ENCODE data around the gene TBC1D22A.
A peak's percentile ranks its signal among the peaks of the same experiment; 100 is the strongest.
"Not testable (repeated sequence)": the region's sequence is repeated elsewhere in the genome, so short reads cannot be mapped to it uniquely, and the experiment has no call there.

TBC1D22A gene

DNA sequence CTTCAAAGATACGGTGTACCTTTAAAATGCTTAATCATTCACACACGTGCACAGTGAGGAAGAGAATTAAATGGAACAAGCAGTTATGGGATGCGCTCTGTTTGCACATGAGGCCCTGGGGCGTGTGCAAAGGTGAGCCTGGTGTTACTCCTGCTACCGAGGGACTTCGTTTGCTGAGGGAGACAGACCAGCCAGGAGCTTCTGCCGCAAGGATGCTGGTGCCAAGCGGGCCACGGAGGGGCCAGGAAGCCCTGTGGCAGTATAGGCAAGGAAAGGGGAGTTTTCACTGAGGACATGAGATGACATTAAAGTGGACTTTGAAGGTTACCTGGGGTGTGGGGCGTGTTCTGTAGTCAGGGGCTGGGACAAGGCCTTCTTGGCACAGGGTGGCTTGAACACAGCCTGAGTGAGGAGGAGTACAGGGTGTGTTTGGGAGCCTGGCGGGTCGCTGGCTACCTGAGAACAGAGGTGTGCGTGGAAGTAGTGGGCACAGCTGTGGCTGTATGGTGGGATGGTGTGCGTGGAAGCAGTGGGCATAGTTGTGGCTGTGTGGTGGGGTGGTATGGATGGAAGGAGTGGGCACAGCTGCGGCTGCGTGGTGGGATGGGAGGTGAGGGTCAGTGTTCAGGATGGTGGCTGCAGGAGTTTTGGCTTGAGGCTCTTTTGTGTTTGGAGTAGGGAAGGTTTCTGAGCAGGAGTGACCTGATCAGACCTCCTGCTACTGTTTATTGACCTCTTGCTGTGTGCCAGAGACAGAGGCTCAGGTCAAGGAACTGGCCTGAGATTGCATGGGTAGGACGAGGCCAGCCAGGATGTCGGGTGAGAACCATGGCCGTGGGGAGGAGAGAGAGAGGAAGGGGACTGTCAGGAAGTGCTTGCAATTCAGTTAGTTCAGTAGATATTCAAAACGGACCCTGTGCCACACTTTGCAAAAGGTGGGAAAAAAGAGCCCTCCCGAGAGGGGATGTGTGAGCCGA, 13.7 kb downstream of the TBC1D22A start:
- no peak for DNase-seq

DNA sequence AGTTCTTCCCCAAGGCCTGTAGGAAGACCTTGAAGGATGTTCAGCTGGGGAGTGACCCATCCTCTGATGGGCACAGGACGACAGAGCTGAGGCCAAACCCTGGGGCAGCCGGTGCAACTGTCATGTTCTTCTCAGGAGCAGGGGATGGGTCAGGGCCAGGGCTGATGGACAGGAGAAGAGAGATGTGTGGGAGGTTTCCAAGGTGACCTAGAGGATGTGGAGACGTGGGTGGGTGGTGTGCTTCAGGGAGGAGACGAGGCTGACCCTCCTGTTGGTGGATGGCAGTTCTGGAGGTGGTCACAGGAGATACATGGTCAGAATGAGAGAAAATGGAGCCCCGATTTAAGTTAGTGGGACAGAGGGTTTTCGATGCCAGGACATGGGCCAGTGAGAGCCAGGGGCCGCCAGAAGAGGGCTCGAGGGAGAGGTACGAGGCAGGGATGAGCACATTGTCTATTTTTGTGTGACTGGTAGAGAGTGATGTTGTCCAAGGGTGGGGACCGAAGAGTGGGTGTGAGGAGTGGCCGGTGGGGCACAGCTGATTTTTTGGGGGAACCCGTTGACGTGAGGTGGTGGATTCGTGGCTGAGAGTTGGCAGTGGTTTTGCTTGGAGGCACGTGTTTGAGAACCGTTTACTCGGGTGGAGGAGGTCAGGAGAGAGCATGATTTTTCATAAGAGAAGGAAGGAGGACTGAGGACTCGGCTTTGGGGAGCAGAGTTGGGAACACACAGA, 14.6 kb downstream of the TBC1D22A start:
- DNase-seq: no peak

DNA sequence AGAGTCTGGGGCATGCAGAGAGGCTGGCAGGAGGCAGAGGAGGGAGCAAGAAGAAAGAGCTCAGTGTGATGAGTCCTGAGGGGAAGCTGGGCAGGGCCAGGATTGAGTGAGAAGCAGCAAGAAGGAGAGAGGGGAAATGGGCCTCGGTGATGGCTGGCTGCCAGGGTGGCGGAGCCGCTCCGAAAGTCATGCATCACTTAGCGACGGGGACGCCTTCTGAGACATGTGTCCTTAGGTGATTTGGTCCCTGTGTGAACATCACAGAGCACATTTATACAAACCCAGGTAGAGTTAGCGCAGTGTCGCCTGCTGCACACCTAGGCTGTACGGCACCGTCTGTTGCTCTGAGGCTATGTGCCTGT, 15.1 kb downstream of the TBC1D22A start:
- DNase-seq: no peak

DNA sequence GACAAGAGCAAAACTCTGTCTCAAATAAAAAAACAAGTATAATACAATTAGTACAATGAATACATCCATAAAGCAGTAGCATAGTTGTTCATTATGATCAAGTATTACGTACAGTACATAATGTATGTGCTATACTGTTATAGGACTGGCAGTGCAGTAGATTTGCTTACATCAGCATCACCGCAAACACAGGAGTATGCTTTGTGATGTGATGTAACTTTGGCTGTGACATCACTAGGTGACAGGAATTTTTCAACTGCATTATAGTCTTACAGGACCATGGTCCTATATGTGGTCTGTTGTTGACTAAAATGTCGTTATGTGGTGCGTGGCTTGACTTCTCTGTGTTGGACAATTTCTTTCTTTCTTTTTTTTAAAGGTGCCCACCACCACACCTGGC, 16.6 kb downstream of the TBC1D22A start:
- DNase-seq: no peak

DNA sequence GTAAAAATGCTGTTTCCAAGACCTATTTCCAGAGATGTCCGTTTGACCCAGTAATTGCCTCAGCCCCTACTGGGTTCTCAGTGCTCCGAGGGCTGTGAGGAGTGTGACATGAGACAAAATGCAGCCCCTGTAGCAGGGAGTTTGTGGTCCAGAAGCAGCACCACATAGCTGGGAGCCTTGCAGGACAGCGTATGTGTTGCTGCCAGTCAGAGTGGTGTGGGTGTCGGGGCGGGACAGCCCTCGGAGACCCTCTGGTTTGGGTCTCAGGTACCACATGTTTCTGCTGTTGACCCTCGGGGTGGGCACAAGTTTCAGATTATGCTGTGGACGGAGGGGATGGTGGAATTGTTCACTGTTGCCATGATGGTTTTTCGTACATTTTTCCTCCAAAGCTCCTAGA, 17.2 kb downstream of the TBC1D22A start:
- DNase-seq: no peak

DNA sequence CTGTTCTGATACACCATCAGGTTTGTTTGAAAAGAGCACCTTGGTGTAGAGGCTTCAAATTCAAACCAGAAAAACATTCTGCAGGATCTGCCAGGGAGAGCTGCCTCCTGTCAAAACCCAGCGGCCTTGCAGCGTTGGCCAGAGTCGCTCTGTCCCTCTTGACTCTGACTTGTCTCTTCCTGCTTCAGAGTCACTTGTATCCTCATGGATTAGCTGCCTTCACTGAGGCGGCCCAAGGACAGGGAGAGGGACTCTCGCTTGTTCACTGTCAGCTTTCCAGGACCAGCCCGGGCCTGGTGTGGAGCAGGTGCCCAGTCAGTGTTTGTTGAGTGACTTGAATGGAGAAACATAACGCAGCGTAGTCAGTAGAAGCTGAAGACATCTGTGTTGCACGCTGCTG, 18.0 kb downstream of the TBC1D22A start:
- DNase-seq: no peak

DNA sequence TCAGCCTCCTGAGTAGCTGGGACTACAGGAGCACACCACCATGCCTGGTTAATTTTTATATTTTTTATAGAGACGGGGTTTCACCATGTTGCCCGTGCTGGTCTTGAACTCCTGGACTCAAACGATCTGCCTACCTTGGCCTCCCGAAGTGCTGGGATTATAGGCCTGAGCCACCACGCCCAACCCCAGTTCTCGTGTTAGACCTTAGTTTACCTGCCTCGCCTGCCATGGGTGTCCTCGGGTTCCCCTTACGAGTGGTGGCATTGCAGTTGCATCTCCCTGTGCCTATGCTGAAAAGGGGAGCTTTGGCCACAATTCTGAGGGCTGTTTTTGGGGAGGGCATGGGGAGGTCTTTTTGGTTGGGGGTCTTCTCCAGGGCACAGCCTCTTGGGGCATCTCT, 18.8 kb downstream of the TBC1D22A start:
- DNase-seq: no peak

DNA sequence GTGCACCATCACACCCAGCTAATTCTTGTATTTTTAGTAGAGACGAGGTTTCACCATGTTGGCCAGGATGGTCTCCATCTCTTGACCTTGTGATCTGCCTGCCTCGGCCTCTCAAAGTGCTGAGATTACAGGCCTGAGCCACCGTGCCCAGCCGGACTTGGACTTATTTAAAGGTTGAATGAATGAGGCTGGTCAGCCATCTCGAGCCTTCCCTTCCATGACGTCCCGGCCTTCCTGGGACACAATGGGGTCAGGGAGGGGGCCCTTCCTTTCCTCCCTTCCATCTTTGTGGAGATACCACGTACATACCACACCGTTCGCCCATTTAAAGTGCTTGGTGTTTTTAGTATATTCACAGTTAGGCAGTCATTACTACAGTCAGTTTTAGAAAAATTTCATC, 19.8 kb downstream of the TBC1D22A start:
- DNase-seq: not testable (repeated sequence)

DNA sequence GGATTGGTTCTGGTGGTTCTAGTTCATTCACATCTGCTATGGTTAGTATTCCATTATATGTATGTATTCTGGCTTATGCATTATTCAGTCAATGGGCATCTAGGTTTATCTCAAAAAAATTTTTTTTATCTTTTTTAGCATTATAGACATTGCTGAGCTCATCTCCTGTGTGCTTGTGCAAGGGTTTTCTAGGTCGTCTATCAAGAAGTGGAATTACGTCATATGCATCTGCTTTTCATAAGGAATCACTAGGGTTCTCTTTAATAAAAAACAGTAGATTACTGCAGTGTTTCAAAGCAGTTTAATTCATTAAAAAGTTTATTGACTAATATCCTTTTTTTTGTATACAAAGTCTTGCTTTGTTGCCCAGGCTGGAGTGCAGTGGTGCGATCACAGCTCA, 21.3 kb downstream of the TBC1D22A start:
- DNase-seq: no peak

DNA sequence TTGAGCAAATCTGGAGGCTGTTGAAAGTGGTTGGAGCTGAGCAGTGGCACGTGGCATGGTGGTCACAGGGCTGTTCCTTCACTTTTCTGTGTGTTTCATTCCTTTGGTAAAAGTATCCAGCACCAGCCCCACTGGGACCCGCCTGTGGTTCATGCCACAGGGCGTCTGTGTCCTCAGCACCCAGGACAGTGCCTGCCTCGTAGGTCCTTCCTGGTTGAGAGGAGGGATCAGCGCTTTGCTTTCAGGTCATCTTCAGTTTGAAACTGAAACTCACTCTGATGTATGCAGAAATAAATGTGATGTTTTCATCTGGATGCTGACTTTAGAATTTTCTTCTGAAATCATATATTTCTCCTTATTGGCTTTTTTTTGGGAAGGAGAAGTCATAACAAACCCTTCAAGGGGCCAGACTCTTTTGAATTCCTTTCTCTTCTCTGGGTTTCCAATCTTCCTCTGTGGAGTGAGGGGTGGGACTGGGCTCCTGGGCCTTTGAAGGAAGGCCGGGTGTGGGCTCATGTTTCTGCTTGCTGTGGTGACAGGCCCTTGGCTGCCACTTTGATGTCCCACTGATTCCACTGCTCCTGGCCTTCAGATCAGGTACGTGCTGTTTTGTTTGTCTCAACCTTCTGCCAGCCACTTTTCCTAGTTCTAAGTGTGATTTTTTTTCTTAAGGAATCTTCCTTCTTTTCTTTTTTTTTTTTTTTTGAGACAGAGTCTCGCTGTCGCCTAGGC, 26.2 kb downstream of the TBC1D22A start:
- DNase-seq: no peak

DNA sequence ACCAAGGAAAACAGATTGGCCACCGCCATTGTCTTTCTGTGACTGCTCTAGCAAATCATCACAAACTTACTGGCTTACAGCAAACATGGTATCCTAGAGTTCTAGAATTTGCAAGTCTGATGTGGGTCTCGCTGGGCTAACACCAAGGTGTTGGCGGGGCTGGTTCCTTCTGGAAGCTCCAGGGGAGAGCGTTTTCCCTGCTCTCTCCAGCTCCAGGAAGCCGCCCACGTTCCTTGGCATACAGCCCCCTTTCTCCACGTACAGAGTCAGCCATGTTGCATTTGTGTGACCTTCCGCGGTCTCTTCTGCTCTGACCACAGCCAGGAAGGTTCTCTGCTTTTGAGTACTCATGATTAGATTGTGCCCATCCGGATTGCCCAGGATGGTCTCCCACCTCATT, 27.5 kb downstream of the TBC1D22A start:
- DNase-seq: no peak

DNA sequence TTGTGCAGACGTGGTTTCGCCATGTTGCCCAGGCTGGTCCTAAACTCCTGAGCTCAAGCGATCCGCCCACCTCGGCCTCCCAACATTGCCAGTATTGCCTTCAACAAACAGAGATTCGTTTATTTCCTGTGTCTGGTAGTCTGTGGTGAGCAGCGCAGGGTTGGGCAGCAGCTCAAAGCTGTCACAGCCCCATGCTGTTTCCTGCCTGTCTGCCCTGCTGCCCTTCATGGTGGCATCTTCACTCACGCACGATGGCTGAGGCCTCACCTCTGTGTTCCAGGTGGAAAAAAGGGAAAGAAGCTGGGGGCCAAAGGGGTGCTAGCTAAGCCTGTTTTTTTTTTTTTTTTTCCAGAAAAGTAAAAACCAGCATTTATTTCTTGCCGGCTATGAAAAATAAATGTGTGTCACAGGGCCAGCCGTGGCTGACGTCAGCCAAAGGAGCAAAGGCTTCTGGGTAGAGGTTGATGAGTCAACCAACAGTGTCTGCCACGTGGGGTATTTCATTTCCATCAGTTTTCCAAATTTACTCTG, 28.8 kb downstream of the TBC1D22A start:
- peak; percentile 72 for DNase-seq

DNA sequence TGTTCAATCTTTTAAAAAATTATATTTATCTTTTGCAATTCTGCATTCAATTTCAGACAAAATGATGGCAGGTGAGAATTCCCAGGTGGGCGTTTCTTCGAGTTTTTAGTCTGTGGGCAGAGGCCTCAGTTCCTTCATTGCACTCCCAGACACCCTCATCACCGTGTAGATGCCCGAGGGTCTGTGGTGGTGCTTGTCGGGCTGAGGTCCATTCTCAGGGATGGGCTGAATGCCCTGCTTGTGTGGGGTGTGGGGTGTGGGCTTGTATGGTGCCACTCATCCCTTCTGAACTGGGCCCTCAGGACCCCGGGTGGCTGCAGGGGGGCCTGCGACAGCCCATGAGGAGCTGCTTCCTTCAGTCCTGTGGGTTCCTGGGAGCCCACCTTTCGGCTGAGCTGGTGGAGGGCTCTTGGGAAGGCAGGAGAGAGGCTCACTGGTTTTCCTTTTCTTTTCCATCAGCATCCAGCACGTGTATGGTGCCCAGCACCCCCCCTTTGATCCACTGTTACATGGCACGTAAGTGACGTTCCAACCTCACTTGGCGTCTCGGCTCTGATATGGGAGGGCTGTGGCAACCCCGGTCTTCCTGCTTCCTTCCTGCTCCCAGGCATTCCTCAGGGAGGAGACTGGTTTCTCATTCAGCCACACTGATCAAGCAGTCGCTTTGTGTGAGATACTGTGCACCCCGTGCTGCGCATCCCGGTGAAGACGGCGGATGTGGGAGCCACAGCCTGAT, 29.8 kb downstream of the TBC1D22A start:
- no peak for DNase-seq

DNA sequence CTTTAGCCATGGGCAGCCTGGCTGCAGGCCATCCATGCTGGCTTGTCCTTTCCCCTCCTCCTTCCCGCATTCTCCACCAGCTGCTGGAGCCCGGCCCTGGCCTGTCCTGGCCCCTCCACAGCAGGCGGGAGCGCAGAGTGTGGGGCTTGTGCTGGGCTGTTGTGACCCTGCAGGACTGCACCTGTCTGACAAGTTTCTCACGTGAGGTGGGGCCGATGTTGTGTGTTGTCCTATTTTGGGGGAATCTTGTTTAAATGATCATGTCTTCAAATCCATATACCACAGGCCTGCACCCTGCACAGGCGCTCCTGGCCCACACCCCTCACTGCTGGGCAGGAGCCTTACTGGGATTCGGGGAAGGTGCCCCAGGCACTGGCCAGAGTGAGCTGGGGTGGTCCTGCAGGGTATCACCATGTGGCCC, 30.4 kb downstream of the TBC1D22A start:
- no peak for DNase-seq

DNA sequence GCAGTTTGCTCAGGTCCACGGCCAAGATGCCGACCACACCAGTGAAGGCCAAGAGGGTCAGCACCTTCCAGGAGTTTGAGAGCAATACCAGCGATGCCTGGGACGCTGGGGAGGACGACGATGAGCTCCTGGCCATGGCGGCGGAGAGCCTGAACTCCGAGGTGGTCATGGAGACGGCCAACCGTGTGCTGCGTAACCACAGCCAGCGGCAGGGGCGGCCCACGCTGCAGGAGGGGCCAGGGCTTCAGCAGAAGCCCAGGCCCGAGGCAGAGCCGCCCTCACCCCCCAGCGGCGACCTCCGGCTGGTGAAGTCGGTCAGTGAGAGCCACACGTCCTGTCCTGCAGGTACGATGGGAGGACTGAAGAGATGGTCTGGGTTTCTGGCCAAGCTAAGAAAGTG, 31.0 kb downstream of the TBC1D22A start:
- no peak for DNase-seq

DNA sequence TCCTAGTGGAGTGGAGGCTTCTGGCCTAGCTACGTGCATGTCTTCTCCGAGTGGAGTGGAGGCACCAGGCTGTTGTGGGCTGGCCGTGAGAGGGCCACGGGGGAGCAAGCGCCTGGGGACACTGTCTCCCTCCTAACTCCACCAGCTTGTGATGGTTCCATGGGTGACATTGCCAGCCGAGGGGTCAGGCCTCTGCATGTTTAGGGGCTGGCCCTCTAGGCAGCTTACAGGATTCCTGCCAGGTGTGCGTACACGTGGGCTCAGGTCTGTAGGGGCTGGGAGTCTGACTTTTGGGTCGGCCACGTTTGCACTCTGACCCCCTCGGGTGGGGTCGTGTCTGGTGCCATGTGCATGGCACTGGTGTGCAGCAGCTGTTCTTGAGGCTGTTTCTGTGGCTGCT, 31.6 kb downstream of the TBC1D22A start:
- DNase-seq: no peak

DNA sequence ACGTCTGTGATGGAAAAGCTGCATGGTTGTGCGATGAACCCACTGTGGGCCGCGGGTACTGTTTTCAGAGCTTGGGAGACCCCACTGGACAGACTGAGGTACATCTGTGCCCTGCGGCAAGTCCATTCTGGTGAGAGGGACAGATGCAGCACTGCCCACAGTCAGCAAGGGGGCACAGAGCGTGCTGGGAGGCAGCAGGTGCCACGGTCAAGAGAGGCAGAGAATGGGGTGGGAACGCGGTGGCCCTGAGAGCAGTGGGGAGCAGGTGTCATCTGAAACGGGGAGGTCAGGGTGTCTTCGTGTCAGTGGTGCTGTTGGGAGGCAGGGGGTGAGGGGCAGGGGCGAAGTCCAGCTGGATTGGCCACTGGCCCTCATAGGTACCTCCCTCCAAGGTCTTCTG, 32.0 kb downstream of the TBC1D22A start:
- no peak for DNase-seq

DNA sequence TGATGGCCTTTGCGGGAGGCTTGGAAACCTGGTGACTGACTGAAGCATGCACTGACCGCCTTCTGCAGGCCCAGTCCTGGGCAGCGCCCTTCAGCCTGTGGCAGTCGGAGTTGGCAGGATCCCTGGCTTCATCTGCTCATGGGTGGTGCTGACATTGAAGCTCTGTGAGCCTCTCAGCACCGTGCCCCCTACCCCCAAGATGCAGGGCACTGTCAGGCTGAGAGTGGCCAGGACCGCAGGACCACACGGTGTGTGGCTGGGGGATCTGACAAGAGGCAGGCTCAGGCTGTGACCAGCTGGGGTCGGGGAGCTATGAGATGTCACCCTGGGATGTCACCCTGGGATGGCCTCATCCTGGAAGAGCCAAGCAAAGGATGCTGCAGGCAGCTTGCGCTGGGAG, 32.7 kb downstream of the TBC1D22A start:
- DNase-seq: no peak

DNA sequence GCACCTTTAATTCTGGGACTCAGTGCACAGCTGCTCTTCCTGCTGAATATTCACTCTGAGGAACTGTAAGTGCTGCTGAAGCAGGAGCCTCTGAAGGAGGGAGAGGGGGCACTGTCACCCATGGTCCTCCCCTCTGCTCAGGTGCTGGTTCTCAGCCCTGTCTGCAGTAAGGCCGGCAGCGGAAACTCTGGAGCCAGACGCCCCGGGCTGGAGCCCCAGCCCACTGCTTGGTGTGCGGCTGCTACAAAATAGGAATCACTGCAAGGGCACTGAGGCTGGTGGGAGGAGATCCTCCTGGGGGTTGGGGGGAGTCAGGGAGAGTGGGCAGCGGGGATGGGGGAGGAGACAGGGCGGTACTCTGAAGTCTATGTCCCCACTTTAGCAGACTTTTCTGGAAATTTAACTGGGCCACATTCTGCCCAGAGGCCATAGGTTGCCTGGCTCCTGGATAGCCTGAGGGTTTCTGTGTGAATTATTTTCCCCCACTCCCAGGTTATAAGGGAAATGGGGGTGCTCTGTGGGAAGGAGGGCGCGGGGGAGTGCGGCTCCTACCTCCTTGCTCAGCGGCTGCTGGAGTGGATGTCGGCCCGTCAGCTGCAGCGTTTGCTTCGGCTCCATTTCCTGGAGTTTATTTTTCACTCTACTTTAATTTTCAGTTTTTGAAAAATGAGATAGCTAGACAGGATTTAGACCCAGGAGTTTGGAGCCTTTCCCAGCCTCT, 33.6 kb downstream of the TBC1D22A start:
- DNase-seq: no peak

DNA sequence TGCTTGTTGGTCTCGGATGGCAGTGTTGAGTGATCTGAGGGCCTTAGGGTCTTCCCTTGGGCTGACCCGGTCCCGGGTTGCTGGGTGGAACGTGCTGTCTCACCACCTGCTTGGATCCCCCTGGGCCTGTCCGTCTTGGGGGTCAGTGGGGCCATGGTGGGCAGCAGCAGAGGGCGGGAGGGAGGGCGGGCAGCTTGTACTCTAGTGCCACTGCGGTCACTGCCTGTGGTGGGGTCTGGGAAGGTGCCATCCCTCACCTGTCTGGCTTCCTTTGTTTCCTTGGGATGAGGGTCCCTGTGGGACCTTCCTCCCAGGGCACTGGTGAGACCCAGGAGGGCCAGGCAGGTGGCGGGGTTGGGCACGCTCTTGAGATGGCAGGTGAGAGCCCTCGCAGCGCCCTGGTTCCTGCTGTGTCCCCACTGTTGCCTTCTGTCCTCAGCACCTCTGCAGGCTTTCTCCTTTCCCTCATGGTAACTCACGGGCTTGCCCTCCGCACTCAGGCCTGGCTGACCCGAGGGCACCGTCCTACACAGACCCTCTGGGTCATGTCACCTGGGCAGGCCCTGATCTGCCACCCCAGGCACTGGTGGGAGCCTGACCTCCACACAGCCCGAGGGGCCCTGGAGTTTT, 34.2 kb downstream of the TBC1D22A start:
- no peak for DNase-seq

DNA sequence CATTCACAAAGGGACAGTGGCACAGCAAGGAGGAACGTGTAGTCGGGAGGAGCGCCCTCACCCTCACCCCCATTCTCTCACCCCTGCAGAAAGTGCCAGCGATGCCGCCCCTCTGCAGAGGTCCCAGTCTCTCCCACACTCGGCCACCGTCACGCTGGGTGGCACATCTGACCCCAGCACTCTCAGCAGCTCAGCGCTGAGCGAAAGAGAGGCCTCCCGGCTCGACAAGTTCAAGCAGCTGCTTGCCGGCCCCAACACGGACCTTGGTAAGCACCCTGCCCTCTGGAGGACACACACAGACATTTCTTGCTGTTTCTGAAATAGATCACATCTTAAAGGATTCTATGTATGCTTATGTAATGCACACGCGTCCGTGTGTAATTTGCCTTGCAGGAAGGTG, 34.9 kb downstream of the TBC1D22A start:
- no peak for DNase-seq

DNA sequence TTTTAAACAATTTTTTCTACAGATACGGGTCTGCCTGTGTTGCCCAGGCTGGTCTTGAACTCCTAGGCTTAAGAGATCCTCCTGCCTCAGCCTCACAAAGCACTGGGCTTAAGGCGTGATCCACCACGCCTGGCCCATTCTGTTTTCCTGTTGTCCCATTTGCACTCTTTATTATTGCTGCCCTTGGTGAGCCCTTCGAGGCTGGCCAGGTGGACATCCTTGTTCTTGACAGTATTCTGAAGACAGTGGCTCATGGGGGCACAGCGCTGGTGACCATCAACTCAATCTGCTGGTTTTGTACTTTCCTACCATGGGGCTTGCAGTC, 35.6 kb downstream of the TBC1D22A start:
- no peak for DNase-seq

All from activated CD4-positive, alpha-beta T cell treated with anti-CD3 and anti-CD28 coated beads for 1 hour (primary cell).